AG04450 (cell line): ENCODE data around the gene ADAM12. TPM values are rescaled to one million over a fixed set of nuclear protein-coding genes. Genes with fewer than 3 reads are reported as not detected.

Source experiments
- CTCF ChIA-PET: fragments of 300-600, 350-600 bp; formaldehyde crosslinking; extraction: SDS; loops from one replicate; lab custom pipeline; 2022; ENCODE audit warnings: antibody characterized with exemption, inconsistent platforms; lab: Charles Lee
- POLR2A ChIA-PET: fragments of 350-600 bp; formaldehyde crosslinking; extraction: SDS; loops from one replicate; lab custom pipeline; 2021; ENCODE audit warnings: antibody characterized with exemption, inconsistent platforms; lab: Yijun Ruan, JAX
- DNase-seq: peaks from one replicate; pipeline ENCODE4 v3.0.0-alpha.2; 2011; ENCODE audit warnings: low read depth, low spot score
- H3K27ac ChIP-seq: one replicate; pipeline ENCODE4 v1.5.1; 2012; ENCODE audit warnings: low read depth, low read length, control low read depth
- H3K27me3 ChIP-seq: one replicate; pipeline ENCODE4 v1.6.0; 2012; ENCODE audit warnings: low read length; ENCODE audit not compliant: control insufficient read depth, insufficient read depth
- H3K4me3 ChIP-seq: 2 replicates; pipeline ENCODE4 v1.5.1; 2011; ENCODE audit warnings: mild to moderate bottlenecking, low read depth, low read length, control low read depth
- H3K9me3 ChIP-seq: 2 replicates; pipeline ENCODE4 v1.5.1; 2012; ENCODE audit warnings: low read length; ENCODE audit not compliant: control insufficient read depth, insufficient read depth
- polyA plus RNA-seq: library from polyadenylated mRNA; depleted of rRNA; stranded (reverse); fragments of >200 nt; gene quantifications from 2 replicates; pipeline ENCODE4 v1.2.3, GENCODE V29; 2011
- TF ChIP-seq, protein P1 (sequence below): IDR thresholded peaks from 2 replicates; pipeline ENCODE4 v1.5.1; 2011; ENCODE audit warnings: low read depth, low read length, control low read depth, inconsistent platforms

The ADAM12 gene
- polyA plus RNA-seq, 1 experiment = 8.0 TPM

DNA sequence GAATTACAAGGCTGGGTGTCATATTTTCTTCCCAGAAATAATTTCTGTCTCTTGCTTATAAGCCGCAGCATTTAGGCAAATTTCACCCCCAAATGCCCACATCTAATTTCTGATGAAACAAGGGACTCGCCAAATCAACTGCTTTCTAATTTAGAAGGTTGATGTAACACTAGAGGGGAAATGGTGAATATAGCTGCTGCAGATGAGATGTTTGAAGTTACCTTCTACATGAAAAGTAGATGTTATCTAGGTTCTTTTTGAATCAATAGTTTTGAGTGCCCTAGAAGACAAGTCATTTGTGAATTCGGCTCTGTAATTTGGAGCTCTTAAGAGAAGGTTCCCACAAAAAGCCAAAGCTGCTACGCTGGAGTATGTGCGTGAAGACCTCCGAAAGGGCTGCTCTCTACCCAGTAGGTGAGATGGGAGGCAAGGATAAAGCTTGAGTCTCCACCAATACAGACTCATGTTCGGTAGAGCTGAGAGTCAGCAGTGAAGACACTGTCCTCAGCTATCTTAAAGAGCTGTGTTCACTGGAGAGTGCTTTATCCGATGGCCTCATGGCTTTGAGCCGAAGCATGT, 392.5 kb downstream of the ADAM12 start:
- Histone ChIP-seq H3K27ac (no peak overlapping the region), H3K4me3 (no peak overlapping the region), H3K9me3 (peaks cover 2% of the 10 kb centered on the region), H3K27me3 (peaks cover 18% of the 10 kb centered on the region)
- no peak for DNase-seq
- ChIA-PET POLR2A (no interaction called here), CTCF (interaction anchor here (0.6 kb wide), 1 partner anchor 756 kb away, joined by 3 read pairs; no protein-coding TSS in a partner anchor)
- TF ChIP-seq, protein P1, sequence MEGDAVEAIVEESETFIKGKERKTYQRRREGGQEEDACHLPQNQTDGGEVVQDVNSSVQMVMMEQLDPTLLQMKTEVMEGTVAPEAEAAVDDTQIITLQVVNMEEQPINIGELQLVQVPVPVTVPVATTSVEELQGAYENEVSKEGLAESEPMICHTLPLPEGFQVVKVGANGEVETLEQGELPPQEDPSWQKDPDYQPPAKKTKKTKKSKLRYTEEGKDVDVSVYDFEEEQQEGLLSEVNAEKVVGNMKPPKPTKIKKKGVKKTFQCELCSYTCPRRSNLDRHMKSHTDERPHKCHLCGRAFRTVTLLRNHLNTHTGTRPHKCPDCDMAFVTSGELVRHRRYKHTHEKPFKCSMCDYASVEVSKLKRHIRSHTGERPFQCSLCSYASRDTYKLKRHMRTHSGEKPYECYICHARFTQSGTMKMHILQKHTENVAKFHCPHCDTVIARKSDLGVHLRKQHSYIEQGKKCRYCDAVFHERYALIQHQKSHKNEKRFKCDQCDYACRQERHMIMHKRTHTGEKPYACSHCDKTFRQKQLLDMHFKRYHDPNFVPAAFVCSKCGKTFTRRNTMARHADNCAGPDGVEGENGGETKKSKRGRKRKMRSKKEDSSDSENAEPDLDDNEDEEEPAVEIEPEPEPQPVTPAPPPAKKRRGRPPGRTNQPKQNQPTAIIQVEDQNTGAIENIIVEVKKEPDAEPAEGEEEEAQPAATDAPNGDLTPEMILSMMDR = no peak

DNA sequence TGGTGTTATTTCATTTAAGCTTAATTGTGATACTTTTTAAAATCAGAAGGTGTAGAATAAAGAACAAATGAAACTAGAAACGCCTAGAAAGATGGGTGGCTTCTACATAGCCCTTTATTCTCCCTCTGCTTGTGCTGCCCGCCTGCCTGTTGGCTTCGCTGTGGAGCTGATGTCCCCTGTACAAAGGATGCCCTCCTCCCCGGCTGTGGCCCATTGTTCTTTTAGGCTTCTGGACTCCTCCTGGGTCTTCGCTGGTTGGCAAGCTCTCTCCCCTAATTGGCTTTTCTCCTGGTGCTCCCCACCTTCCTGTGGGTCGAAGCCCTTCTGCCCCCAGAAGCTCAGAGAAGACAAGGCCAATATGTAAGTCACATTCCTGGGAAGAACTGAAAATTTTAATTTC, 393.7 kb downstream of the ADAM12 start:
- TF ChIP-seq, protein P1 = no peak
- H3K4me3 ChIP-seq = no peak overlapping the region
- H3K9me3 ChIP-seq = peaks cover 14% of the 10 kb centered on the region
- H3K27ac ChIP-seq = no peak overlapping the region
- CTCF ChIA-PET = interaction anchor here (0.7 to 0.8 kb wide), 2 partner anchors 10 to 509 kb away, joined by 3 to 7 read pairs; no protein-coding TSS in a partner anchor
- POLR2A ChIA-PET = no interaction called here
- H3K27me3 ChIP-seq = peaks cover 18% of the 10 kb centered on the region
- DNase-seq = no peak

DNA sequence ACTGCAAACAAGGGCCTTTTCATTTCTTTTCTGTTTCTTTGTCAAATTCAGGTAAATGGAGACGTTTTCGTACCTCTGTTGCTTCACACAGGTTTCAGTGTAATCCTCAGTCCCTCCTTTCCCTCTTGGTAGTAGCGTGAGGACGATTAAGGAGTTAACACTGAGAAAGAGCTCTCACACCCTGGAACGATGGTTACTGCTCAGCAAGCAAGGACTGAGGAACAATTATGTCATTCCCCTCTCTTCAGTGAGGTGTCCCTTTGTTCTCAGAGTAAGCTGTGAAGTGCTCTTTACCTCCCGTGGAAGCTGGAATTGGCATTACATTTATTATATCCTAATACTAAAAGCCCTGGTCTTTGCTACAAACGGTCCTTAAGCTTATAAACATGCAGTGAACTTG, 396.0 kb downstream of the ADAM12 start:
- Histone ChIP-seq H3K9me3 (peaks cover 15% of the 10 kb centered on the region), H3K4me3 (no peak overlapping the region), H3K27ac (no peak overlapping the region), H3K27me3 (peaks cover 10% of the 10 kb centered on the region)
- ChIA-PET POLR2A (no interaction called here), CTCF (no interaction called here)
- no peak for DNase-seq
- TF ChIP-seq, protein P1 = no peak

DNA sequence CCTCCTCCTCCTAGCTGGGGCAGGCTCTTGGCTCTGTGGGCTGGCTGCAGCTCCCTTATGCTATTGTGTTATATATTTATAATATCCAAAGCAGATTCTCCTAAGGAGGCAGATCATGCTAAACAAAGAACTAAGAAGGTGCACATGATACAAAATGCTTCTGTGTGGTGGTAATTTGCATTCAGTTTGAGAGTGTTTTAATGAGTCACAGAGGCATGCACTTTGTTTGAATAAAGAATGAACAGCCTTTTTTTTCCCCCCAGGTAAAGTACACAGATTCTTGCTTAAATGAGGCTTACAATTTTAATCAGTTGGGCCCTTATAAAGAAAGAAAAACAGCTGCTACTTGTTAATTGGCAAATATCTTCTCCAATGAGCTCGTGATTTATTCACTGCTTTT, 396.9 kb downstream of the ADAM12 start:
- no peak overlapping the region for H3K4me3 ChIP-seq
- H3K9me3 ChIP-seq = peaks cover 15% of the 10 kb centered on the region
- POLR2A ChIA-PET = no interaction called here
- no peak for DNase-seq
- peaks cover 7% of the 10 kb centered on the region for H3K27me3 ChIP-seq
- TF ChIP-seq, protein P1 = no peak
- CTCF ChIA-PET = no interaction called here
- no peak overlapping the region for H3K27ac ChIP-seq

DNA sequence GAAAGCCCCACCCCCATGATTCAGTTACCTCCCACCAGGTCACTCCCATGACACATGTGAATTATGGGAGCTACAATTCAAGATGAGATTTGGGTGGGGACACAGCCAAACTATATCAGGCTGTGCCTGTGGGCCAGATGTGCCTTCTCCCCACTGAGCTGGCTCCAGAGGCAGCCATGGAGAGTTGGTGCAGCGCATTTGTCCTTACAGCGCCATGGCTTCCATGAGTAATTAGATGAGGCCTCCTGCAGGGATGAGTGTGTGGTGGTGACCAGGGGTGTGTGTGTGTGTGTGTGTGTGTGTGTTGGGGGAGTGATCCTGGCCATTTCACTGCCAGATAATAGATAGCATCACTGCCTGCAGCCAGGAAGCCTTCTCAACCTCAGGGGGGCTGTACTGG, 397.3 kb downstream of the ADAM12 start:
- H3K9me3 ChIP-seq = peaks cover 15% of the 10 kb centered on the region
- peaks cover 7% of the 10 kb centered on the region for H3K27me3 ChIP-seq
- no peak for DNase-seq
- H3K4me3 ChIP-seq = no peak overlapping the region
- H3K27ac ChIP-seq = no peak overlapping the region
- TF ChIP-seq, protein P1 = no peak
- ChIA-PET CTCF (no interaction called here), POLR2A (no interaction called here)
